Activated CD8-positive, alpha-beta T cell treated with anti-CD3 and anti-CD28 coated beads for 36 hours (primary cell): ENCODE measurements around the gene GID4. TPM values are rescaled to one million over a fixed set of nuclear protein-coding genes. Genes with fewer than 3 reads are reported as not detected.

Experiments used
- ATAC-seq: fragments of 200-7000 bp; cut with Tn5 transposase; one replicate; pipeline ENCODE4 v1.10.0; 2021; ENCODE audit warnings: mild to moderate bottlenecking, moderate library complexity
- CTCF ChIA-PET: fragments of 350-600 bp; sonication (Branson Sonifier 250); formaldehyde crosslinking; loops from one replicate; lab custom pipeline; 2021; ENCODE audit warnings: antibody characterized with exemption; lab: Charles Lee
- POLR2A ChIA-PET: fragments of 350-600 bp; sonication (Branson Sonifier 250); formaldehyde crosslinking; loops from one replicate; lab custom pipeline; 2021; ENCODE audit warnings: antibody characterized with exemption; lab: Charles Lee
- DNase-seq: peaks from one replicate; pipeline ENCODE4 v3.0.0-alpha.2; 2020
- H3K27ac Mint-ChIP-seq: one replicate; pipeline ENCODE4 v1.8.0; 2021; ENCODE audit warnings: mild to moderate bottlenecking, mixed read lengths
- H3K27me3 Mint-ChIP-seq: one replicate; pipeline ENCODE4 v1.8.0; 2021; ENCODE audit warnings: mixed read lengths
- H3K36me3 Mint-ChIP-seq: one replicate; pipeline ENCODE4 v1.8.0; 2021; ENCODE audit warnings: low read depth, mixed read lengths
- H3K4me1 Mint-ChIP-seq: one replicate; pipeline ENCODE4 v1.8.0; 2021; ENCODE audit warnings: low read depth, mixed read lengths
- H3K4me3 Mint-ChIP-seq: one replicate; pipeline ENCODE4 v1.8.0; 2021; ENCODE audit warnings: mild to moderate bottlenecking, moderate library complexity, mixed read lengths
- H3K9me3 Mint-ChIP-seq: one replicate; pipeline ENCODE4 v1.8.0; 2021; ENCODE audit warnings: mixed read lengths
- CTCF ChIP-seq: fragments of 200-600 bp; IDR thresholded peaks from one replicate; pipeline ENCODE4 v1.8.0; 2022; ENCODE audit warnings: antibody characterized with exemption, mild to moderate bottlenecking
- intact Hi-C: fragments of 100-400 bp; cut with micrococcal nuclease; formaldehyde crosslinking; loops from one replicate; pipeline ENCODE4 v1.10.0; 2022
- total RNA-seq, 2 experiments: library from RNA; stranded (reverse); gene quantifications; one replicate each; pipeline ENCODE4 v1.2.3, GENCODE V29; 2021

GID4 gene
- total RNA-seq, 2 experiments from 2014 or later, result 8.7 to 9.1 TPM

GRCh38 chr17:18015593-18015992, 23.6 kb upstream of the GID4 start:
- no peaks in the 10 kb centered on the region for H3K9me3 Mint-ChIP-seq
- POLR2A ChIA-PET, result no interaction called here

DNA sequence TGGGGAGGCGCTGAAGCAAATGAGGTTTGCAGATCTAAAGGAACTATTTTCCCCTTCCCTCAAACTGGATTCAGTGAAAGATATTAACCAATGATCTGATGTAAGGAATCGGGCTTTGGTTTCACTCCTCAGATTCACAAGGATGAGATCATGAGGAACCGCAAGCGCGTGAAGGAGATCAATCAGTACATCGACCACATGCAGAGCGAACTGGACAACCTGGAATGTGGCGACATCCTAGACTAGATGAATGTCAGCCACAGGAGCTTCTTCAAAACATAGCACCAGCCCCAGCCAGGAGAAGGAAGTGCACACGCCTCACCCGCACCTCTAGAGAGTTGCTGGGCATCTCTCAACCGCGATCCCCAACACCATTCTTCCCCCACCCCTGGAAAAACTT, 22.8 kb upstream of the GID4 start:
- intact Hi-C loops, result no loop called here
- no peak for DNase-seq
- Mint-ChIP-seq H3K27me3 (no peaks in the 10 kb centered on the region), H3K9me3 (no peaks in the 10 kb centered on the region), H3K27ac (no peak overlapping the region), H3K36me3 (peaks cover 5% of the 10 kb centered on the region), H3K4me3 (no peak overlapping the region), H3K4me1 (peaks cover 6% of the 10 kb centered on the region)
- ATAC-seq, result no peak
- CTCF ChIA-PET, result interaction anchor here (1.0 to 2.0 kb wide), 3 partner anchors 9 to 17 kb away, joined by 3 to 5 read pairs (median 3); no protein-coding TSS in a partner anchor
- TF ChIP-seq CTCF, result no peak
- POLR2A ChIA-PET, result interaction anchor here (0.6 to 1.7 kb wide), 3 partner anchors 10 to 206 kb away, joined by 3 to 4 read pairs (median 4); no protein-coding TSS in a partner anchor

More at GRCh38 chr17:18015593-18015992, 23.6 kb upstream of the GID4 start:
- H3K4me1 Mint-ChIP-seq, result peaks cover 6% of the 10 kb centered on the region
- no peak for ATAC-seq
- H3K27ac Mint-ChIP-seq, result no peak overlapping the region
- TF ChIP-seq CTCF, result no peak
- DNase-seq, result no peak
- intact Hi-C loops, result no loop called here
- CTCF ChIA-PET, result interaction anchor here (1.0 to 2.0 kb wide), 3 partner anchors 10 to 18 kb away, joined by 3 to 5 read pairs (median 3); no protein-coding TSS in a partner anchor
- H3K27me3 Mint-ChIP-seq, result no peaks in the 10 kb centered on the region
- H3K36me3 Mint-ChIP-seq, result peaks cover 5% of the 10 kb centered on the region
- no peak overlapping the region for H3K4me3 Mint-ChIP-seq

DNA sequence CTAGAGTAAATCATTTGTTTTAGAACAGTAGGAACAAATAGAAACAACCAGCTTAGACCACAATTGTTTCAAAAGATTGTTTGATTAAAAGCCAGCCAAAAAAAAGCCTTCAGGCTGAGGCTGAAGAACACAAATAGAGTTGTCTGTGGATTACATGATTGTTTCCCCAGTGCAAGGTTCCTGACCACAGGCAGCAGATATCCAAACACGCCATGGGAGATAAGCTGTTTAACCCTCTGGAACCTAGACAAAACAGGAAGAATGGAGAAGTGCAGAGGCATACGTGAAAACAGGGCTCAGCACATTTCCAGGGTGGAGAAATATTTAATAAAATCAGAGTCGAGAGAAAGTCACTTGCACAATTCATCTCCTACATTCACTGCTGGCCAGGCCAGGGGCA, 21.2 kb upstream of the GID4 start:
- Mint-ChIP-seq H3K27ac (no peak overlapping the region), H3K4me1 (peaks cover 6% of the 10 kb centered on the region), H3K4me3 (no peak overlapping the region), H3K27me3 (no peaks in the 10 kb centered on the region), H3K9me3 (no peaks in the 10 kb centered on the region), H3K36me3 (peaks cover 3% of the 10 kb centered on the region)
- ChIA-PET CTCF (no interaction called here), POLR2A (interaction anchor here (1.4 kb wide), 1 partner anchor 9 kb away, joined by 3 read pairs; no protein-coding TSS in a partner anchor)
- ATAC-seq (no peak), DNase-seq (no peak)
- TF ChIP-seq CTCF, result no peak
- intact Hi-C loops, result no loop called here

- H3K27ac Mint-ChIP-seq, result no peak overlapping the region
- H3K9me3 Mint-ChIP-seq, result no peaks in the 10 kb centered on the region
- ChIA-PET CTCF (no interaction called here), POLR2A (no interaction called here)
- no peak for DNase-seq
- no peak overlapping the region for H3K4me3 Mint-ChIP-seq
- peaks cover 6% of the 10 kb centered on the region for H3K36me3 Mint-ChIP-seq
- H3K27me3 Mint-ChIP-seq, result no peaks in the 10 kb centered on the region
- no peak for TF ChIP-seq CTCF
- H3K4me1 Mint-ChIP-seq, result peaks cover 6% of the 10 kb centered on the region
- intact Hi-C loops, result no loop called here
- ATAC-seq, result no peak
Measured at GRCh38 chr17:18018411-18018921, 20.7 kb upstream of the GID4 start.

DNA sequence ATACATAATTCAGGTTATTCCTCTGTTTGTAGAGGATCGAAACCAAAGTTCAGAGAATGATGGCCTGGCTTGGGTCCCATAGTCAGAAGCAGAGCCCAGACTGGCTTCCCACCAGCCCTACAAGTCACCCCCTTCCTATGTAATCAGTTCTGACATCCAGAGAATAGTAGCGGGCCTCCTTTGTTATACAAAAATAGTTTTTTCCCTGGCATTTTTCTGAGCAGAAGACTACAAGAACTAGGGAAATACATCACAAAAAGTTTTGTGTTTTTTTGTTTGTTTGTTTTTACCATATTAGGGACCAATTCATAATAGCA, 19.4 kb upstream of the GID4 start:
- H3K9me3 Mint-ChIP-seq, result no peaks in the 10 kb centered on the region
- POLR2A ChIA-PET, result no interaction called here
- H3K4me3 Mint-ChIP-seq, result no peak overlapping the region
- H3K36me3 Mint-ChIP-seq, result peaks cover 7% of the 10 kb centered on the region
- no peaks in the 10 kb centered on the region for H3K27me3 Mint-ChIP-seq
- DNase-seq, result no peak
- H3K4me1 Mint-ChIP-seq, result peaks cover under 1% of the 10 kb centered on the region
- intact Hi-C loops, result no loop called here
- CTCF ChIA-PET, result no interaction called here
- H3K27ac Mint-ChIP-seq, result no peak overlapping the region
- no peak for TF ChIP-seq CTCF
- ATAC-seq, result no peak
